Endothelial cell of umbilical vein (primary cell): ENCODE data around the gene SNED1.

Experiments
- EZH2 ChIP-seq: IDR thresholded peaks from 2 replicates; pipeline ENCODE4 v1.6.1; 2012; ENCODE audit warnings: borderline replicate concordance, low read depth, mild to moderate bottlenecking, moderate library complexity, low read length, inconsistent platforms; ENCODE audit not compliant: severe bottlenecking
- FOS ChIP-seq: IDR thresholded peaks from 2 replicates; pipeline ENCODE4 v1.6.1; 2011; ENCODE audit warnings: mild to moderate bottlenecking, low read length, moderate library complexity, borderline replicate concordance; ENCODE audit not compliant: insufficient read depth
- GATA2 ChIP-seq: IDR thresholded peaks from 2 replicates; pipeline ENCODE4 v1.7.0; 2011; ENCODE audit warnings: low read depth, mild to moderate bottlenecking, moderate library complexity, mixed read lengths, low read length; ENCODE audit not compliant: insufficient read length, insufficient read depth
- JUN ChIP-seq: IDR thresholded peaks from 2 replicates; pipeline ENCODE4 v1.6.1; 2011; ENCODE audit warnings: borderline replicate concordance, low read depth; ENCODE audit not compliant: insufficient read length, insufficient read depth
- MYC ChIP-seq: IDR thresholded peaks from one replicate; pipeline ENCODE4 v1.6.1; 2011; ENCODE audit warnings: mild to moderate bottlenecking, low read depth, low read length
- POLR2A ChIP-seq: IDR thresholded peaks from 2 replicates; pipeline ENCODE4 v1.6.1; 2012; ENCODE audit warnings: low read depth, mild to moderate bottlenecking, control low read depth, low read length
- POLR2AphosphoS5 ChIP-seq: IDR thresholded peaks from 2 replicates; pipeline ENCODE4 v1.6.1; 2012; ENCODE audit warnings: low read depth, mild to moderate bottlenecking, control low read depth, low read length, moderate library complexity; ENCODE audit not compliant: insufficient read depth
- TF ChIP-seq, protein P1 (sequence below), 2 donors: IDR thresholded peaks; 1 replicate in 1 of 2; 2 replicates in 1 of 2; pipeline ENCODE4 v1.5.1; 2011; ENCODE audit warnings: low read length in 2 of 2, mild to moderate bottlenecking in 2 of 2, moderate library complexity in 2 of 2, control low read depth in 1 of 2, inconsistent platforms in 1 of 2, low read depth in 1 of 2; ENCODE audit not compliant: insufficient read depth in 1 of 2; ENCODE audit errors: extremely low read depth in 1 of 2
- TF ChIP-seq, protein P2 (sequence below): IDR thresholded peaks from 2 replicates; pipeline ENCODE4 v1.6.1; 2011; ENCODE audit not compliant: insufficient read depth, insufficient read length

DNA sequence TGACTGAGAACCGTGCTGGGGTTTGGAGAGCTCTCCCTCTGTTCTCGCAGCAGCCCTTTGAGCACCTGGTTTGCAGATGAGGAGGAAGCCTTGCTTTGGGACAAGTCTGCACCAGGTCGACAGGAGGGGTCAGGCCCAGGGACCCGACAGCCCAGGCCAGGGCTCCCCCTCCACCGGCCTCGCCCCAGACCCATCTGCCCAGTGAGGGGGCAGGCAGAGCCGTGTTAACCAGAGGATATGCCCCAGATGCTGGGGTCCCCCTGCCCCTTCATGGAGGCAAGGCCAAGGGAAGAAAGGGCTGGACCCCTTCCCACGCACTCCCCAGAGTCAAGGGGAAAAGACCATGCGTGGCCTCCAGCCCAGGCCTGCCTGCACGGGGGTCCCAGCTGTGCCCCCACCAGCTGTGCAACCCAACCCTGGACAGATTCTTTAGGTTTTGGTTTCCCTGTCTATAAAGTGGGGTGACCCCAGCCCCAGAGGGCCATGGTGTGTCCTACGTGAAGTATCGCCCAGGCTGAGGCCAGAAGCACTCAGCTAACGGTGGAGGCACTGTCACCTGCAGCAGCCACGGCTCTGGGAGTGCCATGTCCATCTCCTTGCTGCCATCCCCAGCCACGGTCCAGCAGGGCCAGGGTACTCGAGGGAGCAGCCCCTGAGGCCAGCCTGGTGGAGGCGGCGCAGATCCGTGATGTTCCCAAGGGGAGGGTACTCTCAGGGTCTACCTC is 4.8 kb upstream of the SNED1 start:
- TF ChIP-seq, protein P1, sequence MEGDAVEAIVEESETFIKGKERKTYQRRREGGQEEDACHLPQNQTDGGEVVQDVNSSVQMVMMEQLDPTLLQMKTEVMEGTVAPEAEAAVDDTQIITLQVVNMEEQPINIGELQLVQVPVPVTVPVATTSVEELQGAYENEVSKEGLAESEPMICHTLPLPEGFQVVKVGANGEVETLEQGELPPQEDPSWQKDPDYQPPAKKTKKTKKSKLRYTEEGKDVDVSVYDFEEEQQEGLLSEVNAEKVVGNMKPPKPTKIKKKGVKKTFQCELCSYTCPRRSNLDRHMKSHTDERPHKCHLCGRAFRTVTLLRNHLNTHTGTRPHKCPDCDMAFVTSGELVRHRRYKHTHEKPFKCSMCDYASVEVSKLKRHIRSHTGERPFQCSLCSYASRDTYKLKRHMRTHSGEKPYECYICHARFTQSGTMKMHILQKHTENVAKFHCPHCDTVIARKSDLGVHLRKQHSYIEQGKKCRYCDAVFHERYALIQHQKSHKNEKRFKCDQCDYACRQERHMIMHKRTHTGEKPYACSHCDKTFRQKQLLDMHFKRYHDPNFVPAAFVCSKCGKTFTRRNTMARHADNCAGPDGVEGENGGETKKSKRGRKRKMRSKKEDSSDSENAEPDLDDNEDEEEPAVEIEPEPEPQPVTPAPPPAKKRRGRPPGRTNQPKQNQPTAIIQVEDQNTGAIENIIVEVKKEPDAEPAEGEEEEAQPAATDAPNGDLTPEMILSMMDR (IDR thresholded peaks at IDR 0.05; ENCODE audit: extremely low read depth in 1 of 2, insufficient read depth in 1 of 2, low read depth in 1 of 2, low read length in 2 of 2) = no peak
- no peak for TF ChIP-seq POLR2A
- no peak for TF ChIP-seq POLR2AphosphoS5
- TF ChIP-seq JUN = no peak
- no peak for TF ChIP-seq EZH2
- TF ChIP-seq, protein P2, sequence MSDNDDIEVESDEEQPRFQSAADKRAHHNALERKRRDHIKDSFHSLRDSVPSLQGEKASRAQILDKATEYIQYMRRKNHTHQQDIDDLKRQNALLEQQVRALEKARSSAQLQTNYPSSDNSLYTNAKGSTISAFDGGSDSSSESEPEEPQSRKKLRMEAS = no peak
- no peak for TF ChIP-seq MYC
- TF ChIP-seq FOS = no peak
- TF ChIP-seq GATA2 = no peak
